ENCODE measurements around the gene FKBP4. TPM values are rescaled to one million over a fixed set of nuclear protein-coding genes. Genes with fewer than 3 reads are reported as not detected.

Gene FKBP4
- total and polyA plus RNA-seq, 2 of the 13 experiments (the other 11 are each of a cell fraction or from before 2014, with no cell fraction given): 25.7 to 66.1 TPM

DNA sequence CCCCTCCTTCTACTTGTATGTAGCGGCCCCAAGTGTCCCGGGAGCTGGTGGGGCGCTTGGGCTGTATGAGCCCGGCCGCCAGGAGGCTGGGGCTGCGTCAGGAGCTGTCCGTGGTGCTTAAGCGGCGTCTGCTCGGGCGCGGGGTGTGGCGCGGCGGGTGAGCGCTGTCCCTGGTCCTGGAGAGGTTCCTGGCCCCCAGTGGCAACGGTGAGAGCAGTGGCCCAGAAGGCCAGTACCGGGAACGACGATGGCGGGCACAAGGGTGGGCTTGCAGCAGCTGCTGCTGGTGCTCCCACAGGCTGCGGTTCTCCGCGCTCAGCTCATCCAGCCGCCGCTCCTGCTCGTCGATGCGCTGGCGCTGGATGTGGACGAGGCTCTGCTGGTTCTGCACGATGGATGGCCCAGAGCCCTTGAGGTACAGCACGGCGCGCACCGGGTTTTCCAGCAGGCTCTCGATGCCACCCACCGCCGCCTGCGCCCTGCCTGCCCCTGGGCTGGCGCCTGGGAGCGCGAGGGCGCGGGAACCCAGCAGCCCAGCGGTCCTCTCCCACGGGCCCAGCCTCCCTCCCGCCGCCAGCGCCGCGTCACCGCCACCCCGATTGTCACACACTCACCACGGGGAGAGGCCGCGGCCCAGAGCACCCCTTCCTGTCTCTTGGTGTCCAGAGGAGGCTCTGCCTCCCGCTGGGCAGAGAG is 41.9 kb upstream of the FKBP4 start (continued):
- TF ChIP-seq PRMT3 (CRISPR knock-in tag; IDR thresholded peaks at IDR 0.05; ENCODE audit: borderline replicate concordance, low read depth) (peak; percentile 100), MEF2D (CRISPR knock-in tag; IDR thresholded peaks at IDR 0.05) (peak; percentile 99), CBX5 (CRISPR knock-in tag; IDR thresholded peaks at IDR 0.05; ENCODE audit: borderline replicate concordance) (peak; percentile 99), ZFP37 (CRISPR knock-in tag; IDR thresholded peaks at IDR 0.05; ENCODE audit: borderline replicate concordance) (peak; percentile 100), ZNF562 (CRISPR knock-in tag; IDR thresholded peaks at IDR 0.05; ENCODE audit: borderline replicate concordance) (peak; percentile 92), ZFP36L1 (CRISPR knock-in tag; IDR thresholded peaks at IDR 0.05) (peak; percentile 100), ZNF282 (IDR thresholded peaks at IDR 0.05; ENCODE audit: partially characterized antibody) (no peak), ZNF607 (CRISPR knock-in tag; IDR thresholded peaks at IDR 0.05; ENCODE audit: borderline replicate concordance) (peak; percentile 100), ZNF432 (CRISPR knock-in tag; IDR thresholded peaks at IDR 0.05; ENCODE audit: borderline replicate concordance) (peak; percentile 98), ZNF878 (CRISPR knock-in tag; IDR thresholded peaks at IDR 0.05) (peak; percentile 100), HMG20B (CRISPR knock-in tag; conservative IDR thresholded peaks at IDR 0.05) (peak; percentile 97), SKI (IDR thresholded peaks at IDR 0.05; ENCODE audit: partially characterized antibody) (peak; percentile 16), ZNF777 (CRISPR knock-in tag; IDR thresholded peaks at IDR 0.05) (peak; percentile 93), ZFP1 (CRISPR knock-in tag; IDR thresholded peaks at IDR 0.05) (peak; percentile 99)
- TF ChIP-seq, protein P1, sequence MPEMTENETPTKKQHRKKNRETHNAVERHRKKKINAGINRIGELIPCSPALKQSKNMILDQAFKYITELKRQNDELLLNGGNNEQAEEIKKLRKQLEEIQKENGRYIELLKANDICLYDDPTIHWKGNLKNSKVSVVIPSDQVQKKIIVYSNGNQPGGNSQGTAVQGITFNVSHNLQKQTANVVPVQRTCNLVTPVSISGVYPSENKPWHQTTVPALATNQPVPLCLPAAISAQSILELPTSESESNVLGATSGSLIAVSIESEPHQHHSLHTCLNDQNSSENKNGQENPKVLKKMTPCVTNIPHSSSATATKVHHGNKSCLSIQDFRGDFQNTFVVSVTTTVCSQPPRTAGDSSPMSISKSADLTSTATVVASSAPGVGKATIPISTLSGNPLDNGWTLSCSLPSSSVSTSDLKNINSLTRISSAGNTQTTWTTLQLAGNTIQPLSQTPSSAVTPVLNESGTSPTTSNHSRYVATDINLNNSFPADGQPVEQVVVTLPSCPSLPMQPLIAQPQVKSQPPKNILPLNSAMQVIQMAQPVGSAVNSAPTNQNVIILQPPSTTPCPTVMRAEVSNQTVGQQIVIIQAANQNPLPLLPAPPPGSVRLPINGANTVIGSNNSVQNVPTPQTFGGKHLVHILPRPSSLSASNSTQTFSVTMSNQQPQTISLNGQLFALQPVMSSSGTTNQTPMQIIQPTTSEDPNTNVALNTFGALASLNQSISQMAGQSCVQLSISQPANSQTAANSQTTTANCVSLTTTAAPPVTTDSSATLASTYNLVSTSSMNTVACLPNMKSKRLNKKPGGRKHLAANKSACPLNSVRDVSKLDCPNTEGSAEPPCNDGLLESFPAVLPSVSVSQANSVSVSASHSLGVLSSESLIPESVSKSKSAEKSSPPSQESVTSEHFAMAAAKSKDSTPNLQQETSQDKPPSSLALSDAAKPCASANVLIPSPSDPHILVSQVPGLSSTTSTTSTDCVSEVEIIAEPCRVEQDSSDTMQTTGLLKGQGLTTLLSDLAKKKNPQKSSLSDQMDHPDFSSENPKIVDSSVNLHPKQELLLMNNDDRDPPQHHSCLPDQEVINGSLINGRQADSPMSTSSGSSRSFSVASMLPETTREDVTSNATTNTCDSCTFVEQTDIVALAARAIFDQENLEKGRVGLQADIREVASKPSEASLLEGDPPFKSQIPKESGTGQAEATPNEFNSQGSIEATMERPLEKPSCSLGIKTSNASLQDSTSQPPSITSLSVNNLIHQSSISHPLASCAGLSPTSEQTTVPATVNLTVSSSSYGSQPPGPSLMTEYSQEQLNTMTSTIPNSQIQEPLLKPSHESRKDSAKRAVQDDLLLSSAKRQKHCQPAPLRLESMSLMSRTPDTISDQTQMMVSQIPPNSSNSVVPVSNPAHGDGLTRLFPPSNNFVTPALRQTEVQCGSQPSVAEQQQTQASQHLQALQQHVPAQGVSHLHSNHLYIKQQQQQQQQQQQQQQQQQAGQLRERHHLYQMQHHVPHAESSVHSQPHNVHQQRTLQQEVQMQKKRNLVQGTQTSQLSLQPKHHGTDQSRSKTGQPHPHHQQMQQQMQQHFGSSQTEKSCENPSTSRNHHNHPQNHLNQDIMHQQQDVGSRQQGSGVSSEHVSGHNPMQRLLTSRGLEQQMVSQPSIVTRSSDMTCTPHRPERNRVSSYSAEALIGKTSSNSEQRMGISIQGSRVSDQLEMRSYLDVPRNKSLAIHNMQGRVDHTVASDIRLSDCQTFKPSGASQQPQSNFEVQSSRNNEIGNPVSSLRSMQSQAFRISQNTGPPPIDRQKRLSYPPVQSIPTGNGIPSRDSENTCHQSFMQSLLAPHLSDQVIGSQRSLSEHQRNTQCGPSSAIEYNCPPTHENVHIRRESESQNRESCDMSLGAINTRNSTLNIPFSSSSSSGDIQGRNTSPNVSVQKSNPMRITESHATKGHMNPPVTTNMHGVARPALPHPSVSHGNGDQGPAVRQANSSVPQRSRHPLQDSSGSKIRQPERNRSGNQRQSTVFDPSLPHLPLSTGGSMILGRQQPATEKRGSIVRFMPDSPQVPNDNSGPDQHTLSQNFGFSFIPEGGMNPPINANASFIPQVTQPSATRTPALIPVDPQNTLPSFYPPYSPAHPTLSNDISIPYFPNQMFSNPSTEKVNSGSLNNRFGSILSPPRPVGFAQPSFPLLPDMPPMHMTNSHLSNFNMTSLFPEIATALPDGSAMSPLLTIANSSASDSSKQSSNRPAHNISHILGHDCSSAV (CRISPR knock-in tag; IDR thresholded peaks at IDR 0.05; ENCODE audit: borderline replicate concordance): peak; percentile 97; the same call in 1 of the 2 replicates
- TF ChIP-seq, protein P2, sequence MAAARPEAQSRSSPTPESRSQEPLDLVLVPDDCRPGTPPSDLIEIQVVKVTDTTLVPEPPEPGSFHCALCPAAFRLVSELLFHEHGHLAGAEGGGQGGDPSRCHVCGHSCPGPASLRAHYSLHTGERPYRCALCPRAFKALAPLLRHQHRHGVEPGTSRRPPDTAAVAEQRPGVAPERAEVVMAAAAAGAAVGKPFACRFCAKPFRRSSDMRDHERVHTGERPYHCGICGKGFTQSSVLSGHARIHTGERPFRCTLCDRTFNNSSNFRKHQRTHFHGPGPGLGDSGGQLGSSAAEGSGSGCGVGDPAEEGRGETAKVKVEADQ (CRISPR knock-in tag; IDR thresholded peaks at IDR 0.05; ENCODE audit: borderline replicate concordance): peak; percentile 100
- TF ChIP-seq, protein P3, sequence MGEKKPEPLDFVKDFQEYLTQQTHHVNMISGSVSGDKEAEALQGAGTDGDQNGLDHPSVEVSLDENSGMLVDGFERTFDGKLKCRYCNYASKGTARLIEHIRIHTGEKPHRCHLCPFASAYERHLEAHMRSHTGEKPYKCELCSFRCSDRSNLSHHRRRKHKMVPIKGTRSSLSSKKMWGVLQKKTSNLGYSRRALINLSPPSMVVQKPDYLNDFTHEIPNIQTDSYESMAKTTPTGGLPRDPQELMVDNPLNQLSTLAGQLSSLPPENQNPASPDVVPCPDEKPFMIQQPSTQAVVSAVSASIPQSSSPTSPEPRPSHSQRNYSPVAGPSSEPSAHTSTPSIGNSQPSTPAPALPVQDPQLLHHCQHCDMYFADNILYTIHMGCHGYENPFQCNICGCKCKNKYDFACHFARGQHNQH (CRISPR knock-in tag; IDR thresholded peaks at IDR 0.05): peak; percentile 99
- TF ChIP-seq, protein P4, sequence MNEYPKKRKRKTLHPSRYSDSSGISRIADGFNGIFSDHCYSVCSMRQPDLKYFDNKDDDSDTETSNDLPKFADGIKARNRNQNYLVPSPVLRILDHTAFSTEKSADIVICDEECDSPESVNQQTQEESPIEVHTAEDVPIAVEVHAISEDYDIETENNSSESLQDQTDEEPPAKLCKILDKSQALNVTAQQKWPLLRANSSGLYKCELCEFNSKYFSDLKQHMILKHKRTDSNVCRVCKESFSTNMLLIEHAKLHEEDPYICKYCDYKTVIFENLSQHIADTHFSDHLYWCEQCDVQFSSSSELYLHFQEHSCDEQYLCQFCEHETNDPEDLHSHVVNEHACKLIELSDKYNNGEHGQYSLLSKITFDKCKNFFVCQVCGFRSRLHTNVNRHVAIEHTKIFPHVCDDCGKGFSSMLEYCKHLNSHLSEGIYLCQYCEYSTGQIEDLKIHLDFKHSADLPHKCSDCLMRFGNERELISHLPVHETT (CRISPR knock-in tag; conservative IDR thresholded peaks at IDR 0.05): peak; percentile 99

Data from HepG2 (cell line).